ENCODE measurements around the gene KIZ.

KIZ gene

GRCh38 chr20:21294755-21295154 is 168.9 kb downstream of the KIZ start:
- no peak for DNase-seq (ENCODE audit: low read depth)
- TF ChIP-seq CTCF (IDR thresholded peaks at IDR 0.05; ENCODE audit: control insufficient read depth, extremely low read depth, insufficient read depth): no peak
- no peak overlapping the region for H3K4me3 ChIP-seq (ENCODE audit: low read depth, low read length)

Data from LNCaP clone FGC (cell line).